T-cell (primary cell): ENCODE results near the gene SLC22A5. TPM values are rescaled to one million over a fixed set of nuclear protein-coding genes. Genes with fewer than 3 reads are reported as not detected.
"Not testable (repeated sequence)": the region's sequence is repeated elsewhere in the genome, so short reads cannot be mapped to it uniquely, and the experiment has no call there.

ENCODE experiments used
- ATAC-seq, 4 experiments: fragments of 200-7000 bp in 3 of 4; fragments of 150-1000 bp in 1 of 4; cut with Tn5 transposase; replicated peaks in 1 of 4; 1 replicate in 3 of 4; 2 replicates in 1 of 4; pipeline ENCODE4 v1.10.0; 2021; ENCODE audit warnings: moderate library complexity in 3 of 4, mild to moderate bottlenecking in 2 of 4, moderate number of reproducible peaks in 1 of 4
- CTCF ChIA-PET, 2 donors: fragments of 300-600 bp; sonication (Branson Sonifier 250); formaldehyde crosslinking; loops; one replicate each; lab custom pipeline; 2022; ENCODE audit warnings: antibody characterized with exemption in 2 of 2; lab: Charles Lee
- POLR2A ChIA-PET, 2 donors: fragments of 300-600 bp; sonication (Branson Sonifier 250); formaldehyde crosslinking; loops; one replicate each; lab custom pipeline; 2022; ENCODE audit warnings: antibody characterized with exemption in 2 of 2; lab: Charles Lee
- DNase-seq, 35 experiments: peaks; one replicate each; pipeline versions ENCODE4 v3.0.0 to v3.0.0-alpha.2; 2013 to 2023
- H3K27ac ChIP-seq: one replicate; pipeline ENCODE4 v1.5.1; 2013; ENCODE audit warnings: low read length
- H3K27me3 ChIP-seq, 2 experiments: replicated peaks in 1 of 2; 1 replicate in 1 of 2; 2 replicates in 1 of 2; pipeline versions ENCODE4 v1.6.1 to v1.7.0; 2013; ENCODE audit warnings: low read length in 1 of 2, mixed read lengths in 1 of 2; ENCODE audit not compliant: control insufficient read depth in 2 of 2, insufficient read depth in 2 of 2; ENCODE audit errors: extremely low read depth in 1 of 2
- H3K36me3 ChIP-seq, 2 donors: 1 replicate in 1 of 2; 2 replicates in 1 of 2; pipeline versions ENCODE4 v1.6.1 to v1.7.0; 2013; ENCODE audit warnings: low read length in 1 of 2; ENCODE audit not compliant: control insufficient read depth in 2 of 2, insufficient read depth in 1 of 2; ENCODE audit errors: extremely low read depth in 1 of 2
- H3K4me1 ChIP-seq, 2 experiments: 1 replicate in 1 of 2; 2 replicates in 1 of 2; pipeline versions ENCODE4 v1.6.1 to v1.7.0; 2013; ENCODE audit warnings: low read length in 2 of 2, mixed read lengths in 1 of 2; ENCODE audit not compliant: insufficient read depth in 2 of 2, control insufficient read depth in 1 of 2; ENCODE audit errors: extremely low read depth in 1 of 2
- H3K4me3 ChIP-seq, 2 donors: 1 replicate in 1 of 2; 2 replicates in 1 of 2; pipeline versions ENCODE4 v1.5.1 to v1.7.0; 2013; ENCODE audit warnings: mild to moderate bottlenecking in 2 of 2, low read length in 1 of 2, moderate library complexity in 1 of 2; ENCODE audit not compliant: control insufficient read depth in 1 of 2; ENCODE audit errors: extremely low read depth in 1 of 2
- H3K9me3 ChIP-seq: 2 replicates; pipeline ENCODE4 v1.7.0; 2013
- H3K27ac Mint-ChIP-seq, 2 donors: one replicate each; pipeline ENCODE4 v1.8.0; 2020 to 2021; ENCODE audit warnings: mild to moderate bottlenecking in 2 of 2, mixed read lengths in 2 of 2
- H3K27me3 Mint-ChIP-seq, 2 donors: one replicate each; pipeline ENCODE4 v1.8.0; 2021 to 2022; ENCODE audit warnings: mixed read lengths in 2 of 2
- H3K36me3 Mint-ChIP-seq: one replicate; pipeline ENCODE4 v1.8.0; 2021; ENCODE audit warnings: mixed read lengths
- H3K4me1 Mint-ChIP-seq, 3 donors: one replicate each; pipeline ENCODE4 v1.8.0; 2020 to 2022; ENCODE audit warnings: mixed read lengths in 3 of 3, mild to moderate bottlenecking in 1 of 3
- H3K4me3 Mint-ChIP-seq, 3 donors: one replicate each; pipeline ENCODE4 v1.8.0; 2020 to 2022; ENCODE audit warnings: mild to moderate bottlenecking in 3 of 3, mixed read lengths in 3 of 3, moderate library complexity in 3 of 3
- H3K9me3 Mint-ChIP-seq, 3 donors: one replicate each; pipeline ENCODE4 v1.8.0; 2020 to 2022; ENCODE audit warnings: mixed read lengths in 3 of 3
- WGBS: methylation state at CpG from one replicate; pipeline ENCODE4 v1.1.5; 2013; ENCODE audit warnings: missing lambda C conversion rate; ENCODE audit not compliant: insufficient coverage; 5-methylcytosine and 5-hydroxymethylcytosine counted together
- total RNA-seq, 35 experiments: library from RNA in 6 of 35; stranded (reverse) in 6 of 35; fragments of 120-200 nt in 1 of 35; gene quantifications; one replicate each; pipeline versions ENCODE4 v1.2.1 to v1.2.4 and lab custom pipeline; 2013 to 2026

SLC22A5 gene
- total RNA-seq, 5 donors from 2014 or later (not counting 1 experiment from before 2014, with no cell fraction given) = 4.8 to 14.0 (median 7.6) TPM

- Mint-ChIP-seq H3K27me3 (no peaks in the 10 kb centered on the region), H3K27ac (peak overlapping the region; percentile 99), H3K36me3 (peaks cover 12% of the 10 kb centered on the region), H3K4me1 (peaks cover 73 to 85% (median 84%) of the 10 kb centered on the region in 3 donors), H3K4me3 (peak overlapping the region; percentile 98 to 99 (median 98)), H3K9me3 (peaks cover 0 to 5% (median 3%) of the 10 kb centered on the region in 3 donors)
- H3K4me3 ChIP-seq = peak overlapping the region; percentile 87 to 94
- ATAC-seq (peak; percentile 70 to 77 (median 74)), DNase-seq (peak; percentile 67 to 93 (median 79))
- WGBS = under 1% methylated on average over 84 of the region's 90 CpGs
- no peaks in the 10 kb centered on the region for H3K27me3 ChIP-seq
- H3K9me3 ChIP-seq = no peaks in the 10 kb centered on the region
- CTCF ChIA-PET = interaction anchor here (0.5 to 2.3 kb wide), 13 partner anchors 10 to 94 kb away, joined by 3 to 11 read pairs (median 5); partner anchors contain the start of gene IRF1 (in 1 of the 2)
- H3K4me1 ChIP-seq = peaks cover 19 to 52% of the 10 kb centered on the region in 2 experiments
- peak overlapping the region; percentile 98 for H3K27ac ChIP-seq
- H3K36me3 ChIP-seq = peaks cover 0 to 2% of the 10 kb centered on the region in 2 donors
- POLR2A ChIA-PET = interaction anchor here (0.5 to 2.3 kb wide), 18 partner anchors 10 to 86 kb away, joined by 3 to 14 read pairs (median 5); partner anchors contain the start of gene IRF1 (in 2 of the 2)
Measured at GRCh38 chr5:132410451-132411303, 41.2 kb downstream of the SLC22A5 start.

GRCh38 chr5:132411304-132412013 lies 41.9 kb downstream of the SLC22A5 start:
- peak overlapping the region; percentile 98 to 99 (median 98) for H3K4me3 Mint-ChIP-seq
- H3K36me3 ChIP-seq = peaks cover 0 to 2% of the 10 kb centered on the region in 2 donors
- peak overlapping the region; percentile 98 for H3K27ac ChIP-seq
- H3K27me3 Mint-ChIP-seq = no peaks in the 10 kb centered on the region
- H3K4me1 Mint-ChIP-seq = peaks cover 72 to 85% (median 84%) of the 10 kb centered on the region in 3 donors
- peak overlapping the region; percentile 87 for H3K4me3 ChIP-seq
- DNase-seq (peak in 6 of 35 experiments; percentile 15 to 43 (median 34)), ATAC-seq (peak; percentile 56 to 59 (median 58))
- peaks cover 19 to 47% of the 10 kb centered on the region in 2 experiments for H3K4me1 ChIP-seq
- H3K9me3 Mint-ChIP-seq = peaks cover 0 to 5% (median 3%) of the 10 kb centered on the region in 3 donors
- POLR2A ChIA-PET = interaction anchor here (0.5 to 2.3 kb wide), 18 partner anchors 9 to 85 kb away, joined by 3 to 14 read pairs (median 4); partner anchors contain the start of gene IRF1 (in 2 of the 2)
- H3K9me3 ChIP-seq = no peaks in the 10 kb centered on the region
- H3K27me3 ChIP-seq = no peaks in the 10 kb centered on the region
- CTCF ChIA-PET = interaction anchor here (0.5 to 2.3 kb wide), 14 partner anchors 9 to 93 kb away, joined by 3 to 11 read pairs (median 4); partner anchors contain the start of gene IRF1 (in 1 of the 2)
- peaks cover 12% of the 10 kb centered on the region for H3K36me3 Mint-ChIP-seq
- WGBS = 0% methylated on average over 4 of the region's 9 CpGs
- peak overlapping the region; percentile 99 for H3K27ac Mint-ChIP-seq

- no peak for DNase-seq
- no peak overlapping the region for H3K4me3 ChIP-seq
- H3K27me3 ChIP-seq = no peaks in the 10 kb centered on the region
- no peaks in the 10 kb centered on the region for H3K9me3 ChIP-seq
- H3K36me3 ChIP-seq = peaks cover 0 to 19% of the 10 kb centered on the region in 2 donors
- no peaks in the 10 kb centered on the region for H3K27me3 Mint-ChIP-seq
- POLR2A ChIA-PET = interaction anchor here (0.6 to 3.6 kb wide), 3 partner anchors 65 to 82 kb away, joined by 3 to 16 read pairs (median 5); no protein-coding TSS in a partner anchor
- peak overlapping the region; percentile 99 for H3K27ac Mint-ChIP-seq
- peaks cover 74 to 87% (median 84%) of the 10 kb centered on the region in 3 donors for H3K4me1 Mint-ChIP-seq
- ATAC-seq = no peak
- H3K27ac ChIP-seq = peak overlapping the region; percentile 98
- peaks cover 25% of the 10 kb centered on the region for H3K36me3 Mint-ChIP-seq
- H3K4me3 Mint-ChIP-seq = peak overlapping the region; percentile 98 to 99 (median 98)
- H3K4me1 ChIP-seq = peaks cover 17 to 49% of the 10 kb centered on the region in 2 experiments
- CTCF ChIA-PET = interaction anchor here in 1 of 2 donors (1.1 to 2.9 kb wide), 3 partner anchors 44 to 77 kb away, joined by 3 to 16 read pairs (median 14); partner anchors contain the start of gene IRF1
- peaks cover 0 to 3% (median 0%) of the 10 kb centered on the region in 3 donors for H3K9me3 Mint-ChIP-seq
Measured at GRCh38 chr5:132413567-132413966, 44.1 kb downstream of the SLC22A5 start.

GRCh38 chr5:132414634-132415378 lies 45.3 kb downstream of the SLC22A5 start:
- WGBS = no CpG with 5 or more reads among the region's 5 CpGs
- CTCF ChIA-PET = interaction anchor here (0.6 to 3.0 kb wide), 12 partner anchors 11 to 1246 kb away, joined by 3 to 16 read pairs (median 4); partner anchors contain the start of gene IRF1 (in 1 of the 2)
- peak overlapping the region; percentile 98 to 99 for H3K27ac Mint-ChIP-seq

GRCh38 chr5:132415516-132415915 lies 46.0 kb downstream of the SLC22A5 start:
- H3K4me3 ChIP-seq = not testable (repeated sequence)
- H3K4me1 ChIP-seq = peaks cover 17 to 51% of the 10 kb centered on the region in 2 experiments
- POLR2A ChIA-PET = interaction anchor here (0.6 to 3.6 kb wide), 9 partner anchors 11 to 75 kb away, joined by 3 to 16 read pairs (median 4); no protein-coding TSS in a partner anchor

More at GRCh38 chr5:132414634-132415378, 45.3 kb downstream of the SLC22A5 start:
- H3K4me1 Mint-ChIP-seq = peaks cover 74 to 87% (median 84%) of the 10 kb centered on the region in 3 donors
- H3K36me3 ChIP-seq = peaks cover 0 to 26% of the 10 kb centered on the region in 2 donors
- H3K9me3 Mint-ChIP-seq = peaks cover 0 to 3% (median 0%) of the 10 kb centered on the region in 3 donors
- H3K9me3 ChIP-seq = no peaks in the 10 kb centered on the region
- H3K4me3 ChIP-seq = peak overlapping the region in 1 of 2 donors; percentile 0
- H3K27me3 ChIP-seq = no peaks in the 10 kb centered on the region
- H3K4me3 Mint-ChIP-seq = peak overlapping the region; percentile 66 to 99 (median 98)
- H3K27ac ChIP-seq = peak overlapping the region; percentile 98
- no peak for ATAC-seq
- DNase-seq = no peak
- POLR2A ChIA-PET = interaction anchor here (0.6 to 3.6 kb wide), 10 partner anchors 10 to 1257 kb away, joined by 3 to 16 read pairs (median 4); no protein-coding TSS in a partner anchor
- H3K27me3 Mint-ChIP-seq = no peaks in the 10 kb centered on the region
- peaks cover 30% of the 10 kb centered on the region for H3K36me3 Mint-ChIP-seq
- peaks cover 15 to 47% of the 10 kb centered on the region in 2 experiments for H3K4me1 ChIP-seq

More at GRCh38 chr5:132415516-132415915, 46.0 kb downstream of the SLC22A5 start:
- not testable (repeated sequence) for H3K27me3 ChIP-seq, H3K27me3 Mint-ChIP-seq, ATAC-seq, DNase-seq, H3K9me3 ChIP-seq, H3K9me3 Mint-ChIP-seq
- peak overlapping the region; percentile 98 for H3K27ac ChIP-seq
- peak overlapping the region in 2 of 3 donors; percentile 6 to 99 for H3K4me3 Mint-ChIP-seq
- CTCF ChIA-PET = interaction anchor here (1.0 to 3.0 kb wide), 10 partner anchors 10 to 90 kb away, joined by 3 to 16 read pairs (median 5); no protein-coding TSS in a partner anchor
- 82% methylated on average over 7 of the region's 7 CpGs for WGBS
- H3K36me3 Mint-ChIP-seq = peaks cover 34% of the 10 kb centered on the region
- peaks cover 0 to 33% of the 10 kb centered on the region in 2 donors for H3K36me3 ChIP-seq
- H3K27ac Mint-ChIP-seq = peak overlapping the region; percentile 98 to 99
- H3K4me1 Mint-ChIP-seq = peaks cover 78 to 94% (median 86%) of the 10 kb centered on the region in 3 donors
